Hippocampal formation (tissue), 2 donors: ENCODE results near the gene TRPV5.

Experiments used
- DNase-seq, 2 donors: peaks; one replicate each; lab custom pipeline; 2025; lab: John Stamatoyannopoulos, UW

Gene TRPV5

GRCh38 chr7:142885311-142886230 is 48.0 kb downstream of the TRPV5 start, which contains the start of gene TRPV6:
TRPV6 (minus strand) TSS chr7:142885745.
- DNase-seq, result no peak

GRCh38 chr7:142884286-142884640 is 49.3 kb downstream of the TRPV5 start:
- DNase-seq, result no peak

GRCh38 chr7:142883571-142884285 is 49.8 kb downstream of the TRPV5 start:
- no peak for DNase-seq

GRCh38 chr7:142883145-142883544 is 50.4 kb downstream of the TRPV5 start:
- DNase-seq, result no peak

GRCh38 chr7:142882338-142882678 is 51.2 kb downstream of the TRPV5 start:
- DNase-seq, result no peak

- no peak for DNase-seq
Measured at GRCh38 chr7:142881586-142882337, 51.8 kb downstream of the TRPV5 start.

GRCh38 chr7:142880876-142881505 is 52.6 kb downstream of the TRPV5 start:
- no peak for DNase-seq

GRCh38 chr7:142879060-142879459 is 54.5 kb downstream of the TRPV5 start:
- no peak for DNase-seq

- no peak for DNase-seq
Measured at GRCh38 chr7:142878315-142878714, 55.2 kb downstream of the TRPV5 start.

GRCh38 chr7:142876991-142877910 is 56.3 kb downstream of the TRPV5 start:
- DNase-seq, result no peak

GRCh38 chr7:142876236-142876960 is 57.1 kb downstream of the TRPV5 start:
- no peak for DNase-seq

- no peak for DNase-seq
Measured at GRCh38 chr7:142875456-142875855, 58.1 kb downstream of the TRPV5 start.

- no peak for DNase-seq
Measured at GRCh38 chr7:142874837-142875236, 58.7 kb downstream of the TRPV5 start.

GRCh38 chr7:142874409-142874808 is 59.1 kb downstream of the TRPV5 start:
- DNase-seq, result no peak

GRCh38 chr7:142873871-142874270 is 59.7 kb downstream of the TRPV5 start:
- DNase-seq, result no peak

GRCh38 chr7:142873281-142873784 is 60.2 kb downstream of the TRPV5 start:
- no peak for DNase-seq

GRCh38 chr7:142872106-142872675 is 61.4 kb downstream of the TRPV5 start:
- DNase-seq, result no peak

GRCh38 chr7:142871260-142872105 is 62.1 kb downstream of the TRPV5 start:
- DNase-seq, result no peak
